PFSK-1 (cell line): ENCODE data around the gene FBXO42.

Experiments used
- FOXP2 ChIP-seq: optimal IDR thresholded peaks from 2 replicates; pipeline ENCODE3; 2011; ENCODE audit warnings: borderline replicate concordance, control low read depth, inconsistent platforms; ENCODE audit not compliant: insufficient read depth; ENCODE audit errors: extremely low read length, extremely low read depth
- POLR2AphosphoS5 ChIP-seq: IDR thresholded peaks from 2 replicates; pipeline ENCODE4 v1.6.1; 2012; ENCODE audit warnings: low read depth, mild to moderate bottlenecking, control low read depth, low read length, moderate library complexity
- REST ChIP-seq, 2 experiments: IDR thresholded peaks; 2 replicates each; pipeline versions ENCODE4 v1.6.1 to v1.8.0; 2011 to 2012; ENCODE audit warnings: low read depth in 2 of 2, low read length in 2 of 2, control low read depth in 1 of 2, inconsistent platforms in 1 of 2, mild to moderate bottlenecking in 1 of 2, moderate library complexity in 1 of 2; ENCODE audit not compliant: insufficient read depth in 1 of 2
- SIN3A ChIP-seq: IDR thresholded peaks from 2 replicates; pipeline ENCODE4 v1.6.1; 2012; ENCODE audit warnings: mild to moderate bottlenecking, low read length, moderate library complexity, borderline replicate concordance; ENCODE audit not compliant: insufficient read depth
- TAF1 ChIP-seq: IDR thresholded peaks from 2 replicates; pipeline ENCODE4 v1.6.1; 2012; ENCODE audit warnings: low read length, control low read depth, borderline replicate concordance; ENCODE audit not compliant: insufficient read depth

FBXO42 gene

GRCh38 chr1:16236511-16237342 is 115.6 kb downstream of the FBXO42 start, which contains the start of gene CPLANE2:
Gene CPLANE2, minus strand, starts transcription at chr1:16237183. Its CDS starts 441 bp downstream, at chr1:16236742.
- TF ChIP-seq POLR2AphosphoS5 (no peak), SIN3A (no peak; the same call in 1 of the 2 replicates), TAF1 (no peak), REST (IDR thresholded peaks at IDR 0.05; ENCODE audit: insufficient read depth in 1 of 2, low read depth in 2 of 2, low read length in 2 of 2) (no peak), FOXP2 (no peak)

- no peak for TF ChIP-seq TAF1
- TF ChIP-seq POLR2AphosphoS5, result no peak
- no peak for TF ChIP-seq FOXP2
- TF ChIP-seq SIN3A, result no peak
- TF ChIP-seq REST (IDR thresholded peaks at IDR 0.05; ENCODE audit: insufficient read depth in 1 of 2, low read depth in 2 of 2, low read length in 2 of 2), result no peak
Observed at GRCh38 chr1:16235944-16236510, 116.3 kb downstream of the FBXO42 start.

- TF ChIP-seq SIN3A (no peak), FOXP2 (no peak), REST (IDR thresholded peaks at IDR 0.05; ENCODE audit: insufficient read depth in 1 of 2, low read depth in 2 of 2, low read length in 2 of 2) (no peak), TAF1 (no peak), POLR2AphosphoS5 (no peak)
Observed at GRCh38 chr1:16235347-16235746, 116.9 kb downstream of the FBXO42 start.

GRCh38 chr1:16233431-16233830 is 118.8 kb downstream of the FBXO42 start:
- TF ChIP-seq SIN3A, result no peak
- no peak for TF ChIP-seq POLR2AphosphoS5
- TF ChIP-seq TAF1, result no peak
- TF ChIP-seq FOXP2, result no peak
- TF ChIP-seq REST (IDR thresholded peaks at IDR 0.05; ENCODE audit: insufficient read depth in 1 of 2, low read depth in 2 of 2, low read length in 2 of 2), result no peak
